HG02981 (cell line): Measurements from ENCODE around the gene SFTPB.
A peak's percentile ranks its signal among the peaks of the same experiment; 100 is the strongest.
"Not testable (repeated sequence)": the region's sequence is repeated elsewhere in the genome, so short reads cannot be mapped to it uniquely, and the experiment has no call there.

Experiments used
- ATAC-seq: cut with Tn5 transposase; IDR thresholded peaks from one replicate; pipeline ENCODE4 v1.9.1; 2021; ENCODE audit warnings: mild to moderate bottlenecking, moderate library complexity; ENCODE audit not compliant: unreplicated experiment

Gene SFTPB

DNA sequence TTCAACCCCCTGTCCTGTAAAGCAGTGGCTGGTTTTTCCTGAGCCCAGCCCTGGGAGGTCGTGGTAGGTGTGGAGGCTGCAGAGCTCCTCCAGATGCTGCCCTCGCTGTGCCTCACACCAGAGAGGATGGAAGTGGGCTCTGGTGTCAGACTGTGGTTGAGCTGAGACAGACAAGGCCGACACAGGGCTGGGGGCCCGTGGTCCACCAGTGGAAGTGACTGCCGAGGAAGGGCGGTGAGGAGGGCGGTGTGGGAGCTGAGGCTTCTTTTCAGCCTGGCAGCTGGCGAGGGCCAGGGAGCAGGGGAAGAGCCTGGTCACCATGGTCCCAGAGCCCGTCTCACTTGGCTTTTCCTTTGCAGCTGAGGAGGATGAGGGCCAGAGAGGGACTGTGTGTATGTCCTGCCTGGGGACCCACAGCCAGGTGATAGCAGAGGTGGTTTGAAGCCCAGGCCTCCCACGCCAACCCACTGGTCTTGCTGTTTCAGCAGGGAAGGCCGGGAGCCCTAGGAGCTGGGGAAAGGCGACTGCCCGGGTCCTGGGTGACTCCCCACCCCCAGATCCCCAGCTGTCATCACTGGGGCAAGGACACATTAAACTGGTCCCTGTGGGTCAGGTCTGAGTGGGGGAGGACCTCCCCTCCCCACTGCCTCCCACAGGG, 8.5 kb downstream of the SFTPB start:
- ATAC-seq = no peak

DNA sequence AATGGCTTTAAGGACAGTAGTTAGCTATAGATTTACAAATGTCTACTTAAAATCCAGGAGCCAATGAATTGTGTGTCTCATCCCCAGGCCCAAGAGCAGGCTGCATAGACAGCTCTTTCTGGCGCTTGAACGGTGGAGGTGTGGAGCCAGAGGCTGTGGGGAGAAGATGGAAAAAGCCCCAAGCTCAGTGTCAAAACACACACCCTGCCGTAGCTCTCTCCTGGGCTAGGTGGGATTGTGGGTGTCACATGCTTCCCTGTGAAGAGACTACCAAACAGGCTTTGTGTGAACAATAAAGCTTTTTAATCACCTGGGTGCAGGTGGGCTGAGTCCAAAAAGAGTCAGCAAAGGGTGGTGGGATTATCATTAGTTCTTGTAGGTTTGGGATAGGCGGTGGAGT, 10.6 kb downstream of the SFTPB start:
- not testable (repeated sequence) for ATAC-seq

DNA sequence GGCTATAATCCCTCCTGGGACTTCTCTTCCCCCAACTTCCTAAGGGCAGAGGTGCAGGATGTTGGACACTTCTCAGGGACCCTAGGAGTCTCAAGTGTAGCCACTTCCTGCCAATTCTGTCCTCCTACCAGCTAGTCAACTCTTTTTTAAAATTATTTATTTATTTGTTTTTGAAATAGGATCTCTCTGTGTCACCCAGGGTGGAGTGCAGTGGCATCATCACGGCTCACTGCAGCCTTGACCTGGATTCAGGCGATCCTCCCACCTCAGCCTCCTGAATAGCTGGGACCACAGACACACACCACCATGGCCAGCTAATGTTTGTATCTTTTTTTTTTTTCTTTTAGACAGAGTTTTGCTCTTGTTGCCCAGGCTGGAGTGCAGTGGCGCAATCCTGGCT, 11.5 kb downstream of the SFTPB start:
- no peak for ATAC-seq

DNA sequence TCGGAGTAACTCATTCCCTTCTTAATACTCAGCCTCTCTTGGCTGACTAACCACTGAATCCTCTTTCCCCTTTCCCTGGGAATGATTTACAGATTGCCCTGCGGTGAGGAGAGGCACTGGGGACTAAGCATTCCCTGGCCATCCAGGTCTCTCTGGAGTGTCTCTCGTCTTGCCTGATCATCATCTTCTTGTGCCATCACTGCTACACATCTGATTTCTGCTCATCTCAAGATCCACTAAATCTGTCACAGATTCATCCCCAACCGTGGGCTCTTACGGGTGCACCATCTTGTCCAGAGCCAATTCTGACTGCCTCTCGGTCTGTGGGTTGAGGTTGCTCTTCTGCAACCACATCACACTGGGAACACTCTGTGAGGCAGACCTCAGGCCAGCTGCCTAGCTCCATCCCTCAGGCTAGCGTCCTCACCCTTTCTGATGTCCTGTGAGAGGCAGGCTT, 12.0 kb downstream of the SFTPB start:
- no peak for ATAC-seq

DNA sequence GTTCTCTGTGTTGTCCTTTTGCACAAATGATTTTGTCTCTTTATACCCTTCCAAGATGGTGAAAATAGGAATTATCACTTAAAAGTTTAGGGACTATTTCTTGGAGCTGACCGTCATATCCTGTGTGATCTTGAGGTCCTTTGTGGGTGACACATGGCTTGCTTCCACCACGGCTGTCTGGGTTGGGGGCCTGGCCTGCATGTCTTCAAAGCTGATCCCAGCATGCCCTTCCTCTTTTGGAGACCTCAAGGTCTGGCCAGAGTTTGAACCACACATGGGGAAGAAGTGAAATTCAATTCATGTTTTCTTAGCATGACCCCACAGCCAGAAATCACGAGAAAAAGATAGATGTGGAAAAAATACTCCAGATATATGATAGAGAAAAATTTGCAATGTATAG, 14.0 kb downstream of the SFTPB start:
- ATAC-seq = no peak

DNA sequence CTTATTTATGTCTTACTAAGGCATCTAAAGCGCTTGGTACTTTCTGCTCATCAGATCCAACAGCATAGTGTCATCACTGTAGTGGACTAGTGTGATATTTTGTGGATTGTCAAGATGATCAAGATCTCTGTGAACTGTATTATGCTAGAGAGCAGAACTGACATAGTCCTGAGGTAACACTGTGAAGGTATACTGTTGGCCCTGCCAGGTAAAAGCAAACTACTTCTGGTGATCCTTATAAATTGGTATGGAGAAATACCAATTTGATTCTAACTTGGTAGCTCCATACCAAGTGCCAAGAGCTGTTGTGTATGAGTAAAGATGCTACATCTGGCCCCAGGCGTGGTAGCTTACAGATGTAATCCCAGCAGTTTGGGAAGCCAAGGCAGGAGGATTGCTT, 15.9 kb downstream of the SFTPB start:
- no peak for ATAC-seq

DNA sequence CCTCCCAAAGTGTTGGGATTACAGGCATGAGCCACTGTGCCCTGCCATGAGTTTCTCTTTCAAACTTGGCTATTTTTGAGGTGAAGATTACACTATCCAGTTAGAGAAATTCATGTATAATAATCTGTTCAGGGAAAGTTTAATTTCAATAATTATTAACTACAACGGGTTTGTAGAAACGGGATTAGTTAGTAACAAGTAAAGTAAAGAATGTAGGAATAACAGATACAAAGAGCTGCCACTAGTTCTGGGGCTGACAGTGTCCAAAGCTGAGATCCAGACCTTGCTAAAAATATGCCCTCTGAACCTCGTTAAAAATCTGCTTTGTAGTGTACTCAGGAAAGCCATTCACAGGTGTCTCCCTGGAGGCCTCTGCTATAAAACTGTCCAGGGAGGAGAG, 16.9 kb downstream of the SFTPB start:
- ATAC-seq = no peak

DNA sequence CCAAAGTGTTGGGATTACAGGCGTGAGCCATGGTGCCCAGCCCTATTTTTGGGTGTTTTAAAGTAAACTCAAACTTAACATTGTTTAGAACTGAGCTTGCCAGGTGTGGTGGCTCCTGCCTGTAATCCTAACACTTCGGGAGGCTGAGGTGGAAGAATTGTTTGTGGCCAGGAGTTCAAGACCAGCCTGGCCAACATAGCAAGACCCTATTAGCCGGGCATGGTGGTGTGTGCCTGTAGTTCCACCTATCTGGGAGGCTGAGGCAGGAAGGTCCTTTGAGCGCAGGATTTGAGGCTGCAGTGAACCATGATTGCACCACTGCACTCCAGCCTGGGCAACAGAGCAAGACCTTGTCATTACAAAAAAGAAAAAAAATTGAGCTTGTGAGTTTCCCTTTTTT, 17.5 kb downstream of the SFTPB start:
- no peak for ATAC-seq

DNA sequence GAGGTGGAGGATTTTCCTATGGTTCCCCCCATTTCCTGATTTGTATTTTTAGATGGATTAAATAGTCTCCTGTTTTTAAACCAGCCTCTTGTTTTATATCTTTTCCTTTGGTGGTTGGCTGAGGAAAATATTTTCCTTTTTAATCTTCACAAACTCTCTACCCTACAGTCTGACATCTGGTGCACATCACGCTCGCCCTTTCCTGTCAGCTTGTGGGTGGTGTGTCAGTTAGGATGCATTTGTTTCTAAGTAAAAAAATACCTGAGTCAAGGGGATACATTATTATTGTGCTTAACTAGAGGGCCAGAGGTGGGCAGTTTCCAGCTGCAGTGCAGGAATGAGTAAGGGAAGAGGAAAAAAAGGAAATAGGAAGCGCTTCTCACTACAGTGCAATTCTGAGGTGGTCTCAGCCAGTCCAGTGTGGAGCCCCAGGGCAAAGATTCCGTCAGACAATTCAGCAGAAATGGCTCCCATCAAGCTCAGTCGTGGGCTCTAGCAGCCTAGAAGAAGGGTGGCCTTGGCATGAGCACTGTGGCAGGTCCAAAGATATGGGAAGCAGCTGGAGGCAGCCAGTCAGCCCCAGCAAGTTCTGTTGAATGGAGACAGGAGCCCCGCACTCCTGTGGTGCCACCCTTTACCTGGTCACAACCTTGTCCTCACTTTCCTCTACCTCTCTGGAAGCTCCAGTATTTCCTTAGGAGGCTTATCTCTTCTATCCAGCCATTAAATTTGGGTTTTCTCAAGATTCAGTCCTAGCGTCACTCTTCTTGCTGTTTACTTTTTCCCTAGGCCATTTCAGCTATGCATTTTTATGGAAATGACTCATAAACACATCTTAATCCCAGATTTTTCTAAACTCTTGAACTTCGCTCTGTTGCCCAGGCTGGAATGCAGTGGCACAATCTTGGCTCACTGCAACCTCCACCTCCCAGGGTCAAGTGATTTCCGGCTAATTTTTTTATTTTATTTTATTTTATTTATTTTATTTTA, 18.5 kb downstream of the SFTPB start:
- no peak for ATAC-seq

DNA sequence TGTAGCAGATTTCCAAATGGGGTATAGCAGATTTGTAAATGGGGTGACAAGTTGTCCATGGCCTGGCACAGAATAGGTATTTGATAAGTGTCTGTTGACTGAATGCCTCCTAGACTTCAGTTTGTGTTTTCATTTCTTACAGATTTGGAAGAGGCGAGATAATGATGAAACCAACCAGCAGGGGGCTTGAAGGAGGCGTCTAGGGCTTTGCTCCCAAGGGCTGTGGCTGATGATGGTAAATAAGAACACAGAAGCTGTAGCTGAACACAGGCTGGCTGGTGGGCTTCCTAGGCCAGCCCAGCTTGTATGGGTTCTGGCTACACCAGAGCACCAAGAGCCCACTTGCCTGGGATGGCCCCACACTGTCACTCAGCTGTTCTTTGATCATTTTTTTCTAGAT, 19.4 kb downstream of the SFTPB start:
- no peak for ATAC-seq

DNA sequence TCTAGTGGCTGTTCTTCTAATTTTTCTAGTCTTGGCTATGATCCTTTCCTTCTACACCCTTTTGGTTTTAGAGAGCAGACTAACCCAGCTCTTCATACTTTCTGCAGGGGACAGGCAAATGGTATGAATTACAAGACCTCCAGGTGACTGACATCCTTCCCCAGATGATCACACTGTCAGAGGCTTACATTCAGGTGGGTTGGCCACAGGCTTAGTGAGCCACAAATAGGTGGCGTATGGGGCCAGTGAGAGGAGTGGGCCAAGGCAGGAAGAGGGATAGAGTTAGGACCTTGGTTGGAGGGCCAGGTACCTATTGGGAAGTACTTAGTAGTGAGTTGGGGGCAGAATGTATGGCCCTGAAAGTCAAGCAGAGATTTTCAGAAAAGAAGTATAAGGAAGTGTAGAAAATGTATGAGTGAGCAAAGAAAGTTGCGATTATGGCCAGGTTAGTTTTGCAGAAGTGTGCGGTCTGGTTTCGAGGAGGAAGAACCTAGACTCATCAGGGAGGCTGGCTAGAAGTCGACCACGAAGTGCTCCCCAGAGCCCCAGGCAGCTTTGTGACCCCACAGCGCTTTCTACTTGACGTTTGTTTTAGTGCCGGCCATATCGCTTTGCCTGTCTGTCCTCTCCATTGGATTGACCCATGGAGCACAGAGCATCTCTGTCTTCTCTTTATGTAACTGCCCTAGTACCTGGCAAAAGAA, 20.0 kb downstream of the SFTPB start:
- ATAC-seq = peak; percentile 67

DNA sequence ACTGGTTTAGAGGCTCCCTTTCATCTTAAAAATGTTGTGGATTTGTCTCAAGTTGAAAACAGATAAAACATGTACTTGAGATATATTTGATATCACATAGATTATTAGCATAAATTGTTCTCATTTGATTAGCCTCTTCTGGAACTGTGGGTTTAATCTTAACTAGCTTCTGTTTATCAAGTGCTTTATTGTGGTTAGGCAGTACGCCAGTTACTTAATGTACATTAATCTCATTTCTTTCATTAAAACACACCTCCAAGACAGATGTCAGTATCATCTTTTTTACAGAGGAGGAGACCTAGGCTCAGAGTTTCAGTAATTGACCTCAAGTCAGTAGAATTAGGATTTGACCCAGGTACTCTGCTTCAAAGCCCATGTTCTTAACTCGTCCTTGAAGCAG, 21.8 kb downstream of the SFTPB start:
- no peak for ATAC-seq

DNA sequence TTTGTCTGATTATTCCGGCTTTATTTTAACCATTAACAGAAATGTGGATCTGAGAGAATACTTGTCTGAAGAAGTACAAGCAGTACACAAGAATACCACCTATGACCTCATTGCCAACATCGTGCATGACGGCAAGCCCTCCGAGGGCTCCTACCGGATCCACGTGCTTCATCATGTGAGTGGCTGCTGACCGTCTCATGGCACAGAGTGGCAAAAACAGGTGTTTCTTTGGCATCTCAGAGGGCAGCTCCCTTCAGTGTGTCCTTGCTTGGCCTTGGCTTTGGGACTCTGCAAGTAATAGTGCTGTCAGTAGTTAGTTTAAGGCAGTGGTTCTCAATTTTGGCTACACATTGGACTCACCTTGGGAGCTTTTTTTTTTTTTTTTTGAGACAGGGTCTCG, 23.1 kb downstream of the SFTPB start:
- ATAC-seq = no peak

DNA sequence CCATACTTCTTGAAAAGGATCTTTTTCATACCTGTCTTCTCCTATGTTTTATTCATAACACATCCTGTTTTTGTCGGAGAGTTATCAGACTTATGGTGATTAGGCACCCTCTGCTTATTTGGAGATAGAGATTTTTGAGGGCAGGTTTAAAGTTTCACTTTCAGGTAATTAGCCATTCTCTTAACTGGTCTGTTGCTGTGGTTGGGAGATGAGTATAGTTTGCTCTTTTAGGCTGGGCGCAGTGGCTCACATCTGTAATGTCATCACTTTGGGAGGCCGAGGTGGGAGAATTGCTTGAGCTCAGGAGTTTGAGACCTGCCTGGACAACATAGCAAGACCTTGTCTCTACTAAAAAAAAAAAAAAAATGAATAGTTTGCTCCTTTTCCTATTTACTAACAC, 25.3 kb downstream of the SFTPB start:
- ATAC-seq = peak; percentile 73

DNA sequence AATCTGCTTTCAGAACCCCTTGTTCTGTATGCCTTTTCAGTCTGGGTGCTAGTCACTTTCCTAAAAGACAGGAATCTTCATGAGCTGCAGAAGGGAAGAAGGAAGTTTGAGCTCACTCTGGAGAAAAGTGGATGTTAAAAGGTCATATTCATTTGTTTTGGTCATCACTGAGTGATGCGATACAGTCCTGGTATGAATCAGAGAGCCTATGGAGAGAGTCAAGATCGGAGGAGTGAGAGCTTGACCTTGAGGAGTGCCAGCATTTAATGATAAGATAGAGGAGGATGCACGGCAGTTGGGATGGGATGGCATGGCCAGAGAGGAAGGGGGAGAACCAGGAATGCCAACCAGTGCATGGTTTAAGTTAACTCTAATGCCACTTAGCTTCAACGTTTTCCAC, 32.4 kb downstream of the SFTPB start:
- ATAC-seq = no peak

DNA sequence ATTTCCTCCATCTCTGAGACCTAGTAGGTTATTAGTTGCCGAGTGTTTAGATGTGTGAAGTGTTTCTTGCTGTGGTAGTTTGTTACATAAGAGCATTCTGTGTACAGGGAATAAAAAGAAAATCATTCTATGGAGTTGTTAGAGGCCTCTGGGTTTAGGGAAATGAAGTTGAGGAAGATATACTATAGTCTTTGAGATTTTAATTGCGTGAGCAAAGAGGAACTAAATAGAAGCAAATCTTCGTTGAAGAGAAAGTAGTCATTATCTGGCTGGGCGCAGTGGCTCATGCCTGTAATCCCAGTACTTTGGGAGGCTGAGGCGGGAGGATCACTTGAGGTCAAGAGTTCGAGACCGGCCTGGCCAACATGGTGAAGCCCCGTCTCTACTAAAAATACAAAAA, 33.0 kb downstream of the SFTPB start:
- ATAC-seq = no peak

DNA sequence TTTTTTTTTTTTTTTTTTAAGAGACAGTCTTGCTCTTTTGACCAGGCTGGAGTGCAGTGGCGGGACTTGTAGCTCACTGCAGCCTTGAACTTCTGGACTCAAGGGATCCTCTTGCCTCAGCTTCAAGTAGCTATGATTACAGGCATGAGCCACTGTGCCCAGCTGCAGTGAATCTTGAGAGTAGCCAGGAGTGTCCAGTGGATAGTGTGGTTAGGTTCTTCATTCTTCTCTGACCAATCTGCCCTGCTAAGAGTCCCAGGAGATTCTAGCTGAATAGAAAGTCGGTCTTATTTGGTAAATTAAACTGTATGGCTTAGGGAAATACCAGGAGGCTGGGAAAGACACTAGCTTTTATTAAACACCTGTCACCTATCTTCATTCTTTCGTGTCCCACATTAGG, 36.7 kb downstream of the SFTPB start:
- no peak for ATAC-seq

DNA sequence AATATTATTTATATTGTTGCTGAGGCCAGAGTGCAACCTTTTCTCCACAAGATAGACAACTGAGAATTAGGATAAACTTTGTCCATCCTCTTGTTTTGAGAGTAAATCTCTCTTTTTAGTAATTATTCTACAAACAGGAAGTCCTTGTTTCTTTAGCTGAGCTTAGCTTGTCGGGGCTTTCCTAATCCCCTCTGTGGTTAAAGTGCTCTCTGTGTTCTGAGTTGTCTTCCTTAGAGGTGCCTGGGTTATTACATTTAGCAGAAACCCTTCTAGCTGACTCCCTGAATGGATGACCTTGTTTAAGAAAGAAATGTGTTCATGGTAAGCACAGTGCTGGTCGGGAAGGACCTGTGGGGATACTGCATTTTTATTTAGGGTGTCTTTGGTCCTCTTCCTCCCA, 39.3 kb downstream of the SFTPB start:
- ATAC-seq = no peak

DNA sequence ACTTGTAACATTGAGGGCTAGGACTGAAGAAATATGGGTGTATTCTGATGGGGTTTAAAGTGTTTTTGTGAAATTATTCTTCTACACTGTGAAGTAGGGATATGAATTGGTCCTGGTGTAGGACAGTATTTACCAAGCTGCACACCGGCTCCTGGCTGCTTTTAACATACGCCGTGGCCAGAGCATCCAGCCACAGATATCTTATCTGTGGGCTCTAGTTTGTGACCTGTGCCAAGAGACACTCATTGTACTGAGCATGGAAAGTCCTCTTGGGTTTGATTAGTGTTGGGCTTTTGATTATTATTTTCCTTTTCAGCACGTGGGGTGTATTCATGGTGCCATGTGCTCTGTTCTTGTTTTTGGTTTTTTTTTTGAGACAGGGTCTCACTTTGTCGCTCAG, 44.0 kb downstream of the SFTPB start:
- ATAC-seq = no peak

DNA sequence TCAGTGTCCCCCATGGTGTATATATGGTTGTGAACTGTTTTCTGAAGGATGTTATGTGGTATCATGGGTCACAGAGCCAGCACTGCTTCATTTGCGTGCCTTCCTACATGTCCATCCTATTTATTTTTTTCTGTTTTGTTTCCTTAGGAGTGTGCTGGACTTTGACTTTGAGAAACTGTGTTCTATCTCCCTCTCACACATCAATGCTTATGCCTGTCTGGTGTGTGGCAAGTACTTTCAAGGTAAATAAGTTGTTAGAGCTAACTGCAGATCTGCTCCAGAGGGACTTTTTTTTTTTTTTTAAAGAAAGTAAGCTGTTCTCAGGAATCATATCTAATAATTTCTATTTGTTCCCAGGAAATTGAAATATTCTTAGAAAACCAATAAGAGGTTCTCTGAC, 46.7 kb downstream of the SFTPB start:
- ATAC-seq = no peak

DNA sequence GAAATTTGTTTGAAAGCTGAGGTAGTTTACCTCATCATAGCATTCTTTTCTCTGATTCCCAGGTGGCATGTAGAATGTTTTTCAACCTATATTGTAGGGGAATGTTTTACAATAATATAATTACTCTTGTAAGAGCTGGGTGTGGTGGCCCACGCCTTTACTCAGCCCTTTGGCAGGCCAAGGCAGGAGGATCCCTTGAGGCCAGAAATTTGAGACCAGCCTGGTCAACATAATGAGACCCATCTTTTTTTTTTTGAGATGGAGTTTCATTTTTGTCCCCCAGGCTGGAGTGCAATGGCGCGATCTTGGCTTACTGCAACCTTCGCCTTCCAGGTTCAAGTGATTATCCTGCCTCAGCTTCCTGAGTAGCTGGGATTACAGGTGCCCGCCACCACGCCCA, 48.4 kb downstream of the SFTPB start:
- ATAC-seq = no peak

DNA sequence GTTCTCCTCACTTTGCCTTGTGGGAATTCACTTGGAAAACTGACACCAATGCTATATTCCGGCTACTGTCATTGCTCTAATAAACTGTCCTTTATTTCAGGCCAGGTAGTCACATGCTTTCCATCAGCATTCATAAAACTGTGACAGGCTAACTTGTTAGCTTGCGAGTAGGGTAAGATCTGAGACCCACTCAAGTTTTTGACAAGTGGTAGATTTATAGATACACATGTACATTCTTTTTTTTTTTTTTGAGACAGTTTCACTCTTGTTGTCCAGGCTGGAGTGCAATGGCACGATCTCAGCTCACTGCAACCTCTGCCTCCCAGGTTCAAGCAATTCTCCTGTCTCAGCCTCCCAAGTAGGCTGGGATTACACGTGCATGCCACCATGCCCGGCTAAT, 50.3 kb downstream of the SFTPB start:
- not testable (repeated sequence) for ATAC-seq
